CD4-positive, alpha-beta memory T cell (primary cell): ENCODE results near the gene TRIM36. TPM values are rescaled to one million over a fixed set of nuclear protein-coding genes. Genes with fewer than 3 reads are reported as not detected.

ENCODE experiments used
- polyA plus RNA-seq, 2 donors: library from polyadenylated mRNA; unstranded; fragments of 300-500 nt; fragmentation: Illumina TruSeq; gene quantifications; one replicate each; pipeline ENCODE4 v1.2.3, GENCODE V29; 2021
- total RNA-seq, 2 experiments: library from RNA; stranded (reverse); gene quantifications; one replicate each; pipeline ENCODE4 v1.2.3, GENCODE V29; 2021

TRIM36 gene
- total and polyA plus RNA-seq, 4 experiments from 2014 or later, result not detected

Other genes with a start within 250 kb of the TRIM36 start
- gene PGGT1B, start 93.0 kb upstream of the TRIM36 start, total RNA-seq, result 10 to 100 TPM; 40.6 to 42.4 TPM
- gene PGGT1B, start 93.0 kb upstream of the TRIM36 start, polyA plus RNA-seq, result 10 to 100 TPM; 13.7 to 16.8 TPM
- 1 to 10 TPM; 5.9 to 6.3 TPM for gene CCDC112, start 126.7 kb upstream of the TRIM36 start, total RNA-seq
- 1 to 10 TPM; 2.4 to 4.7 TPM for gene CCDC112, start 126.7 kb upstream of the TRIM36 start, polyA plus RNA-seq